Activated CD8-positive, alpha-beta memory T cell treated with anti-CD3 and anti-CD28 coated beads for 36 hours (primary cell): ENCODE results near the gene OXTR. TPM values are rescaled to one million over a fixed set of nuclear protein-coding genes. Genes with fewer than 3 reads are reported as not detected.

Source experiments
- CTCF ChIA-PET: fragments of 350-600 bp; sonication (Branson Sonifier 250); formaldehyde crosslinking; loops from one replicate; lab custom pipeline; 2021; ENCODE audit warnings: antibody characterized with exemption; lab: Charles Lee
- POLR2A ChIA-PET: fragments of 350-600 bp; sonication (Branson Sonifier 250); formaldehyde crosslinking; loops from one replicate; lab custom pipeline; 2021; ENCODE audit warnings: antibody characterized with exemption; lab: Charles Lee
- total RNA-seq, 2 experiments: library from RNA; stranded (reverse); gene quantifications; one replicate each; pipeline ENCODE4 v1.2.3, GENCODE V29; 2021

OXTR gene
- total RNA-seq, 2 experiments from 2014 or later, result 0.73 to 1.0 TPM

GRCh38 chr3:8768364-8769087 lies 887 bp downstream of the OXTR start:
- ChIA-PET CTCF (interaction anchor here (1.3 to 1.5 kb wide), 2 partner anchors 8 to 11 kb away, joined by 4 to 6 read pairs; no protein-coding TSS in a partner anchor), POLR2A (no interaction called here)

- ChIA-PET POLR2A (no interaction called here), CTCF (no interaction called here)
These were observed 1.6 kb downstream of the OXTR start for GRCh38 chr3:8767667-8768363.

- ChIA-PET POLR2A (no interaction called here), CTCF (no interaction called here)
These were observed 2.2 kb downstream of the OXTR start for GRCh38 chr3:8767256-8767666.

- CTCF ChIA-PET, result no interaction called here
- POLR2A ChIA-PET, result no interaction called here
These were observed 3.3 kb downstream of the OXTR start for GRCh38 chr3:8766148-8766547.

GRCh38 chr3:8765528-8765927 lies 3.9 kb downstream of the OXTR start:
- POLR2A ChIA-PET, result no interaction called here
- CTCF ChIA-PET, result no interaction called here

- ChIA-PET POLR2A (no interaction called here), CTCF (no interaction called here)
These were observed 4.9 kb downstream of the OXTR start for GRCh38 chr3:8764528-8764927.

- ChIA-PET CTCF (no interaction called here), POLR2A (no interaction called here)
These were observed 6.6 kb downstream of the OXTR start for GRCh38 chr3:8762607-8763377.

- POLR2A ChIA-PET, result no interaction called here
- CTCF ChIA-PET, result no interaction called here
These were observed 7.5 kb downstream of the OXTR start for GRCh38 chr3:8761866-8762265.

GRCh38 chr3:8760506-8760905 lies 8.9 kb downstream of the OXTR start:
- POLR2A ChIA-PET, result no interaction called here
- CTCF ChIA-PET, result interaction anchor here (1.6 kb wide), 1 partner anchor 9 kb away, joined by 6 read pairs; the partner anchor contains the start of gene OXTR

GRCh38 chr3:8760091-8760490 lies 9.3 kb downstream of the OXTR start:
- ChIA-PET CTCF (interaction anchor here (1.6 kb wide), 1 partner anchor 9 kb away, joined by 6 read pairs; the partner anchor contains the start of gene OXTR), POLR2A (no interaction called here)

GRCh38 chr3:8759038-8759707 lies 10.2 kb downstream of the OXTR start:
- ChIA-PET POLR2A (no interaction called here), CTCF (interaction anchor here (0.6 to 1.6 kb wide), 2 partner anchors 10 to 38 kb away, joined by 3 to 6 read pairs; partner anchors contain the start of gene OXTR)

- ChIA-PET POLR2A (no interaction called here), CTCF (no interaction called here)
These were observed 11.6 kb downstream of the OXTR start for GRCh38 chr3:8757551-8758518.

GRCh38 chr3:8756671-8757070 lies 12.7 kb downstream of the OXTR start:
- CTCF ChIA-PET, result no interaction called here
- POLR2A ChIA-PET, result no interaction called here

GRCh38 chr3:8755564-8756237 lies 13.7 kb downstream of the OXTR start:
- POLR2A ChIA-PET, result no interaction called here
- CTCF ChIA-PET, result no interaction called here

- ChIA-PET CTCF (no interaction called here), POLR2A (no interaction called here)
These were observed 14.3 kb downstream of the OXTR start for GRCh38 chr3:8755097-8755496.

- CTCF ChIA-PET, result no interaction called here
- POLR2A ChIA-PET, result no interaction called here
These were observed 16.6 kb downstream of the OXTR start for GRCh38 chr3:8752832-8753231.

- ChIA-PET CTCF (no interaction called here), POLR2A (no interaction called here)
These were observed 20.1 kb downstream of the OXTR start for GRCh38 chr3:8749316-8749715.

GRCh38 chr3:8746780-8747345 lies 22.6 kb downstream of the OXTR start:
- POLR2A ChIA-PET, result no interaction called here
- CTCF ChIA-PET, result no interaction called here
